ENCODE results near the gene LHFPL3.

LHFPL3 gene

GRCh38 chr7:104650991-104651640, 322.7 kb downstream of the LHFPL3 start:
- TF ChIP-seq TAF1 (IDR thresholded peaks at IDR 0.05; ENCODE audit: low read depth) = no peak
- no peak for TF ChIP-seq ZBTB7A (IDR thresholded peaks at IDR 0.05; ENCODE audit: low read depth)
- no peak for TF ChIP-seq EGR1 (IDR thresholded peaks at IDR 0.05)
- TF ChIP-seq NFIC (IDR thresholded peaks at IDR 0.05) = no peak
- no peak for TF ChIP-seq CREB1 (IDR thresholded peaks at IDR 0.05; ENCODE audit: low read depth)
- TF ChIP-seq MAX (IDR thresholded peaks at IDR 0.05) = no peak
- TF ChIP-seq EP300 (IDR thresholded peaks at IDR 0.05; ENCODE audit: borderline replicate concordance) = no peak
- no peak for TF ChIP-seq TCF12 (IDR thresholded peaks at IDR 0.05; ENCODE audit: low read depth)

GRCh38 chr7:104652434-104652833, 324.0 kb downstream of the LHFPL3 start:
- TF ChIP-seq NFIC (IDR thresholded peaks at IDR 0.05) (no peak), USF1 (IDR thresholded peaks at IDR 0.05) (no peak), TEAD4 (IDR thresholded peaks at IDR 0.05) (no peak), EP300 (IDR thresholded peaks at IDR 0.05; ENCODE audit: borderline replicate concordance) (no peak), FOXM1 (IDR thresholded peaks at IDR 0.05; ENCODE audit: borderline replicate concordance, low read depth) (no peak), MAX (IDR thresholded peaks at IDR 0.05) (no peak), YY1 (IDR thresholded peaks at IDR 0.05; ENCODE audit: low read depth) (no peak), RAD21 (IDR thresholded peaks at IDR 0.05; ENCODE audit: low read depth) (no peak), TCF12 (IDR thresholded peaks at IDR 0.05; ENCODE audit: low read depth) (no peak), EGR1 (IDR thresholded peaks at IDR 0.05) (no peak), ZBTB7A (IDR thresholded peaks at IDR 0.05; ENCODE audit: low read depth) (no peak), REST (IDR thresholded peaks at IDR 0.05; ENCODE audit: low read depth) (no peak), TAF1 (IDR thresholded peaks at IDR 0.05; ENCODE audit: low read depth) (no peak), CEBPB (IDR thresholded peaks at IDR 0.05) (no peak), CREB1 (IDR thresholded peaks at IDR 0.05; ENCODE audit: low read depth) (no peak)

GRCh38 chr7:104652865-104653264, 324.5 kb downstream of the LHFPL3 start:
- TF ChIP-seq TCF12 (IDR thresholded peaks at IDR 0.05; ENCODE audit: low read depth) (no peak), TEAD4 (IDR thresholded peaks at IDR 0.05) (no peak), TAF1 (IDR thresholded peaks at IDR 0.05; ENCODE audit: low read depth) (no peak), YY1 (IDR thresholded peaks at IDR 0.05; ENCODE audit: low read depth) (no peak), USF1 (IDR thresholded peaks at IDR 0.05) (no peak), CREB1 (IDR thresholded peaks at IDR 0.05; ENCODE audit: low read depth) (no peak), ZBTB7A (IDR thresholded peaks at IDR 0.05; ENCODE audit: low read depth) (no peak), REST (IDR thresholded peaks at IDR 0.05; ENCODE audit: low read depth) (no peak), NFIC (IDR thresholded peaks at IDR 0.05) (no peak), EP300 (IDR thresholded peaks at IDR 0.05; ENCODE audit: borderline replicate concordance) (no peak), MAX (IDR thresholded peaks at IDR 0.05) (no peak)

GRCh38 chr7:104653825-104654401, 325.5 kb downstream of the LHFPL3 start:
- TF ChIP-seq MAX (IDR thresholded peaks at IDR 0.05) (no peak), ZBTB7A (IDR thresholded peaks at IDR 0.05; ENCODE audit: low read depth) (no peak), RAD21 (IDR thresholded peaks at IDR 0.05; ENCODE audit: low read depth) (no peak), FOXM1 (IDR thresholded peaks at IDR 0.05; ENCODE audit: borderline replicate concordance, low read depth) (no peak), YY1 (IDR thresholded peaks at IDR 0.05; ENCODE audit: low read depth) (no peak), EP300 (IDR thresholded peaks at IDR 0.05; ENCODE audit: borderline replicate concordance) (no peak), EGR1 (IDR thresholded peaks at IDR 0.05) (no peak), NFIC (IDR thresholded peaks at IDR 0.05) (no peak), USF1 (IDR thresholded peaks at IDR 0.05) (no peak), TEAD4 (IDR thresholded peaks at IDR 0.05) (no peak), TCF12 (IDR thresholded peaks at IDR 0.05; ENCODE audit: low read depth) (no peak), TAF1 (IDR thresholded peaks at IDR 0.05; ENCODE audit: low read depth) (no peak), REST (IDR thresholded peaks at IDR 0.05; ENCODE audit: low read depth) (no peak), CEBPB (IDR thresholded peaks at IDR 0.05) (no peak), CREB1 (IDR thresholded peaks at IDR 0.05; ENCODE audit: low read depth) (no peak)

All from Ishikawa (cell line).